HepG2 (cell line): ENCODE data around the gene P2RX7. TPM values are rescaled to one million over a fixed set of nuclear protein-coding genes. Genes with fewer than 3 reads are reported as not detected.
A peak's percentile ranks its signal among the peaks of the same experiment; 100 is the strongest.

Source experiments
- FOXJ3 ChIP-seq: sonication (generic); formaldehyde crosslinking; IDR thresholded peaks from 2 replicates; pipeline ENCODE4 v1.4.0; 2020; ENCODE audit warnings: missing genetic modification reagents, mild to moderate bottlenecking, borderline replicate concordance
- PREB ChIP-seq: sonication (generic); formaldehyde crosslinking; IDR thresholded peaks from 2 replicates; pipeline ENCODE4 v1.4.0; 2020; ENCODE audit warnings: missing genetic modification reagents
- SMYD3 ChIP-seq: sonication (generic); formaldehyde crosslinking; IDR thresholded peaks from 2 replicates; pipeline ENCODE4 v1.8.1; 2023; ENCODE audit warnings: mild to moderate bottlenecking, missing genetic modification reagents
- TEAD3 ChIP-seq: optimal IDR thresholded peaks from 2 replicates; pipeline ENCODE3; 2016; ENCODE audit warnings: borderline replicate concordance
- ZC3H4 ChIP-seq: sonication (generic); formaldehyde crosslinking; IDR thresholded peaks from 2 replicates; pipeline ENCODE4 v1.4.0; 2020; ENCODE audit warnings: missing genetic modification reagents, borderline replicate concordance
- ZGPAT ChIP-seq: IDR thresholded peaks from 2 replicates; pipeline ENCODE4 v1.6.1; 2016; ENCODE audit warnings: mild to moderate bottlenecking
- ZNF354B ChIP-seq: sonication (generic); formaldehyde crosslinking; IDR thresholded peaks from 2 replicates; pipeline ENCODE4 v1.8.0; 2022; ENCODE audit warnings: mild to moderate bottlenecking, missing genetic modification reagents
- ZNF503 ChIP-seq: sonication (generic); formaldehyde crosslinking; IDR thresholded peaks from 2 replicates; pipeline ENCODE4 v1.4.0; 2020; ENCODE audit warnings: missing genetic modification reagents
- ZNF574 ChIP-seq: sonication (generic); formaldehyde crosslinking; IDR thresholded peaks from 2 replicates; pipeline ENCODE4 v1.4.0; 2020; ENCODE audit warnings: missing genetic modification reagents
- ZNF609 ChIP-seq: sonication (generic); formaldehyde crosslinking; IDR thresholded peaks from 2 replicates; pipeline ENCODE4 v1.4.0; 2020; ENCODE audit warnings: mild to moderate bottlenecking, missing genetic modification reagents, borderline replicate concordance
- ZSCAN12 ChIP-seq: sonication (generic); formaldehyde crosslinking; IDR thresholded peaks from 2 replicates; pipeline ENCODE4 v1.9.0; 2021; ENCODE audit warnings: mild to moderate bottlenecking, missing genetic modification reagents
- ZZZ3 ChIP-seq: sonication (generic); formaldehyde crosslinking; IDR thresholded peaks from 2 replicates; pipeline ENCODE4 v1.4.0; 2020; ENCODE audit warnings: missing genetic modification reagents, mild to moderate bottlenecking, borderline replicate concordance
- polyA plus RNA-seq, 8 experiments: library from polyadenylated mRNA; depleted of rRNA in 3 of 8; stranded (reverse) in 7 of 8; unstranded in 1 of 8; fragments of >200 nt; fragmentation: Illumina TruSeq in 4 of 8; extraction: Trizol in 4 of 8; gene quantifications; 2 replicates each; pipeline versions ENCODE4 v1.2.1 to v1.2.3, GENCODE V29; 2011 to 2016; ENCODE audit warnings: low read depth in 4 of 8, missing spikeins in 1 of 8, mixed read lengths in 1 of 8; ENCODE audit not compliant: insufficient read depth in 1 of 8
- total RNA-seq, 5 experiments: library from RNA; depleted of rRNA; stranded (reverse); fragments of >200 nt; fragmentation: Illumina TruSeq; extraction: Trizol; gene quantifications; 2 replicates each; pipeline ENCODE4 v1.2.3, GENCODE V29; 2016; ENCODE audit warnings: low read depth in 1 of 5

Gene P2RX7
- total and polyA plus RNA-seq, 2 of the 13 experiments (the other 11 are each of a cell fraction or from before 2014, with no cell fraction given) = 0.13 to 0.73 TPM

- TF ChIP-seq ZNF574 (no peak), SMYD3 (CRISPR knock-in tag) (0 out of 2 replicates have a peak, but pooled peaks have one; percentile 25), PREB (CRISPR knock-in tag) (no peak), ZNF503 (CRISPR knock-in tag) (0 out of 2 replicates have a peak, but pooled peaks have one; percentile 41), ZGPAT (CRISPR knock-in tag) (peak; percentile 48; the same call in 1 of the 2 replicates), ZNF609 (peak; percentile 80; the same call in 1 of the 2 replicates), ZSCAN12 (no peak), FOXJ3 (CRISPR knock-in tag) (peak; percentile 32; the same call in 1 of the 2 replicates), ZC3H4 (CRISPR knock-in tag) (no peak), TEAD3 (CRISPR knock-in tag) (peak; percentile 27), ZNF354B (CRISPR knock-in tag) (0 out of 2 replicates have a peak, but pooled peaks have one; percentile 75), ZZZ3 (CRISPR knock-in tag) (no peak)
Measured at GRCh38 chr12:121116318-121117225, 16.1 kb upstream of the P2RX7 start (continued).
